T-helper 1 cell treated with Interleukin-12 subunit alpha and Interleukin-12 subunit beta and Interleukin-4 antibody, amounts not matched to agents 30 ng/mL and 1 ng/mL, for 36 hours (primary cell): ENCODE results near the gene TRIM59. TPM values are rescaled to one million over a fixed set of nuclear protein-coding genes. Genes with fewer than 3 reads are reported as not detected.

Source experiments
- intact Hi-C: fragments of 100-400 bp; cut with micrococcal nuclease; formaldehyde crosslinking; loops from one replicate; pipeline ENCODE4 v1.15.1; 2024
- total RNA-seq: library from RNA; stranded (reverse); gene quantifications from 2 replicates; pipeline ENCODE4 v1.2.3, GENCODE V29; 2022

The TRIM59 gene
- total RNA-seq, 1 donor from 2014 or later, result 45.1 TPM

GRCh38 chr3:160409812-160410610, 39.6 kb downstream of the TRIM59 start:
- intact Hi-C loops, result loop anchor here (5.0 kb wide), 1 partner anchor 77 kb away; no protein-coding TSS in a partner anchor

GRCh38 chr3:160403796-160404470, 45.7 kb downstream of the TRIM59 start:
- intact Hi-C loops, result loop anchor here (5.0 kb wide), 1 partner anchor 1602 kb away; the partner anchor contains the start of gene MFSD1

GRCh38 chr3:160403028-160403545, 46.5 kb downstream of the TRIM59 start:
- intact Hi-C loops, result loop anchor here (5.0 kb wide), 1 partner anchor 1601 kb away; the partner anchor contains the start of gene MFSD1

DNA sequence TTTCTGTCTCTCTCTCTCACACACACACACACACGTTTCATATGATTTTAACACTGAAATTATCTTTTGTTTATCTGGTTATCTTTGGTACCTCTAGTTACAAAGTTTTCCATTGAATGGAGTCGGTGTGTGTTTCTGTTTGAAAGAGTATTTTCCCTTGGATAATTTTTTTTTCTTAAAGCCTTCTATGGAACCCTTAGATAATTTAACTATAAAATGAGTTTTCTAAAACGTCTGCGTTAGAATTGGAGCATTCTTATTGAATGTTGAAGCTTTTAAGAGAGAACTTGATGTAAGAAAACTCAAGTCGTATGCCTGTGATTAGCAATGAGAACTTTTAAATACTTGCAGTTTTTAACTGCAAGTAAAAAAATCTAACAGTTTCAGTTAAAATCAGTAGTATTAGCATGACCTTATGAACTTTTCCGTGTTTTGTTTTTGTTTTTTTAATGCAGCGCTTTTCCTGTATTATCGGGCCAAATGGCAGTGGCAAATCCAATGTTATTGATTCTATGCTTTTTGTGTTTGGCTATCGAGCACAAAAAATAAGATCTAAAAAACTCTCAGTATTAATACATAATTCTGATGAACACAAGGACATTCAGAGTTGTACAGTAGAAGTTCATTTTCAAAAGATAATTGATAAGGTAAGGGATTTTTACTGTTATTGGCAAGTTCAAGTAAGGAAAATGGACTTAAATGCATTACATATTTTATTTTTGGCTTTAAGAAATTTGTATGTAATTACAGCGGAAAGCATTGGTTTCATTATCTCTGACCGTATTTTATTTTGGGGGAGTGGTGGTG, 47.2 kb downstream of the TRIM59 start:
- intact Hi-C loops, result loop anchor here (5.0 kb wide), 1 partner anchor 1600 kb away; the partner anchor contains the start of gene MFSD1

DNA sequence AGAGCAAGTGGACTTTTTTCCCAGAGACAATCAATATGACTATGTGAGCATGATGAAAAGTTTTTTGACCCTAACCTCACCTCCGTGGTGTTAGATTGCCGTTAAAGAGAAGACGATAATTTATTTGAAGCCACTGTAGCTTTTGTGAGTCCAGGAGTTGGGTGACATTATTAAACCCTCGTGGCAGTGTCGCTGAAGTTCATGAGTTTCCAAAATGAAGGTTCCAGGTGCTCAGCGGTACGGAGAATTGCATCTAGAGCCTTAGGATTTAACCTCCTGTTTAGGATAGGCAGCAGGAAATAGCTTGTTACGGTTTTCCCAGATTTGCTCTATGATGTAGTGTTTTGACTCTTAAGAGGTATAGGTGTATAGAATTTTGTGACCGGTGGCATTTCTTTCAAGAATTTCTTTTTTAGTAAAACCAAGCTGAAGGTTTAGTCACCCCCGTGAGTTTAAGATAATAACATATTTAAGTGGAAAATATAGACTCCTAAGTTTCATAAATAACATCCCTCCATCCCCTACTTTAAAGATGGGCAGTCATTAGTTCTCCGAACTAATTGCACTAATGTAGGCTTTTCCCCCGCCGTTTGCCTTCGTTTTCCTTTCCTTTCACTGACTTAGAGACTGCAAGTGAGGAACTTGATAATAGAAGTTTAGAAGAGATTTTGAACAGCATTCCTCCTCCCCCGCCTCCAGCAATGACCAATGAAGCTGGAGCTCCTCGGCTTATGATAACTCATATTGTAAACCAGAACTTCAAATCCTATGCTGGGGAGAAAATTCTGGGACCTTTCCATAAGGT, 48.1 kb downstream of the TRIM59 start:
- intact Hi-C loops, result loop anchor here (5.0 kb wide), 1 partner anchor 1599 kb away; the partner anchor contains the start of gene MFSD1

- intact Hi-C loops, result loop anchor here (1.0 to 5.0 kb wide), 2 partner anchors 8 to 1598 kb away; partner anchors contain the start of gene MFSD1
Measured at GRCh38 chr3:160400702-160401150, 48.9 kb downstream of the TRIM59 start.

DNA sequence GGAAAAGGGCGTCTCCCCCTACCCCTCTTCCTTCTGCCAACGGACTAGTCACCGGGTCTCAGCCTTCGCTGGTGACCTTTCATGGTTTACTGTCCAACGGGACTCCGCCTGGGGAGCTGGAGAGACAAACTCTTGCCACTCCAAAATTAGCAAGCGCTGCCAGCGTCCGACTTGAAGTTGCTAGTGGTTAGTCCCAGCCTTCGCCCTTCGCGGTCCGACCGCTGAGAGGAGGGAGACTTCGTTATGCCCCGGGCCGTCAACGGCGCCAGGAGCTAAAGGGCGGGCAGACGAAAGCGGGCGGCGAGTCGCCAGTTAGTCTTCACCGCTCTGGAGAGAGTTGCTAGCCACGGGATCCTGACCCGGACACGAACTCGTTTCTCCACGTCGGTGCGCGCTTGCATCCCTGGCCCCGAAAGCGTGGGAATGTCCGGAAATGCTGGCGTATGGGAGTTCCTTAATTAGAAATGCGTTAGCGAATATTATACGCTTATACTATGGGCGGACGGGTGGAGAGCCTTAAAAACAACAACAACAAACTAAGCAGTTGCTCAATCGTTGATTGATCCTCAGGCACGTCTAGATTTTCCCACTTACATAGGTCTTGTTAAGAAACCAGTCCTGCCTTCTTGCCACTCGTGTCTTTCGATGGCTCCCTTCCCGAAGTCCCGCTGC, 49.4 kb downstream of the TRIM59 start:
- intact Hi-C loops, result loop anchor here (1.0 to 5.0 kb wide), 2 partner anchors 8 to 1598 kb away; partner anchors contain the start of gene MFSD1

DNA sequence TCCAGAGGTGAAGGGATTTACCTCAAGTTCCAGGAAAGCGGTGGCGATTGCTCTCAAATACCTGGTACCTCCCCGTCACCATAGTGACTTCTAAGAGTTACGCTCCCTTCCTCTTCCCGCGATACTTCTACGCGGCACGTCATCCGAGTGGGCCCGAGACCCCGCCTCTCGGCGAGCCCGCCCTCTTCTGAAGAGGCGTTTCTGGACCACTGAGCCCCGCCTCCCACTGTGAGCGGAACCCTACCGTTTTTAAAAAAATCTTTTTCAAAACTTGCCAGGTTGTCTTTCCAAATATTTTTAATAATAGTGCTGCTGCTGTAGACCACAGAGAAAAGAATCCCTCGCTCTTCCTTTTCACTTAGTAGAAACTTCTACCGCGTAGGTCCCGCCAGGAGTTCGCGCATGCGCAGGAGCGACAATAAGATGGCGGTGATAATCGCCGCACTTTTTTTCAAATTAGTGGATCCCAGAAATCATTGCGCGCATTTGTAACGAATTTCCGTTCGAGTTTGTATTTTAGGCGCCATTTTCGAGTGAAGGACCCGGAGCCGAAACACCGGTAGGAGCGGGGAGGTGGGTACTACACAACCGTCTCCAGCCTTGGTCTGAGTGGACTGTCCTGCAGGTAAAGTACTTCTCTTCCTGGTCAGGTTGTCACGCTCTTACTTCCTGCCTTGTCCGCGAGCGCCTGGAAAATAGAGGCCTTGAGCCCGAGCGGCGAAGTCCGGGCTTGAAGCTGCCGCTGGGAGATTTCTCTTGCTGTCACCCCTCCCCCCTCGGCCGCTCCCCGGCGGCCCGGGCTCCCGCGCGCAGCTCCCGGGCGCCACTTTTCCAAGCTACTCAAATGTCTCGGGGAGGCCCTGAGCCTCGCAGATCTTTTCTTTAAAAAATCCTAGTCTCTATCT, 50.2 kb downstream of the TRIM59 start, which contains the start of the genes IFT80 and SMC4:
Gene IFT80, minus strand, starts transcription at position 101 of the 905 bp plus-strand sequence. CDS start 14,625 bp downstream, outside the sequence.
Gene SMC4, plus strand, starts transcription at position 526 of the 905 bp plus-strand sequence. CDS start 1,177 bp downstream, outside the sequence.
- intact Hi-C loops, result loop anchor here (1.0 to 5.0 kb wide), 16 partner anchors 9 to 1757 kb away; partner anchors contain the start of genes C3orf80, GFM1, IL12A and KPNA4

DNA sequence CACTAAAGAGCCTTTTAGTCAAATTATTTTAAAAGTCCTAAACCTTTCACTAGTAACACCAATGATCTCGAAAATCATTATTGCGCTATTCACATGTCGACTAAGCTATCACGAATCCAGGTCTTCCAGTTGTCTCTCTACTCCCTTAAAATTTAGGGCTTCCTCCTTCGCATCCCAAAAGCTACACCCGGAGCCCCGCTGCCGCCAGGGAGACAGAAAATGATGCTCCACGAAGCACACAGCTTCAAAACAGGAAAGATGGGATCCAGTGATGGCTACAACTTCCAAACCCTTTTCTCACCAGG, 50.8 kb downstream of the TRIM59 start:
- intact Hi-C loops, result loop anchor here (1.0 to 5.0 kb wide), 14 partner anchors 15 to 1756 kb away; partner anchors contain the start of genes C3orf80, GFM1, IL12A and KPNA4

- intact Hi-C loops, result loop anchor here (5.0 kb wide), 5 partner anchors 83 to 1753 kb away; partner anchors contain the start of gene GFM1
Measured at GRCh38 chr3:160395297-160395696, 54.3 kb downstream of the TRIM59 start.

DNA sequence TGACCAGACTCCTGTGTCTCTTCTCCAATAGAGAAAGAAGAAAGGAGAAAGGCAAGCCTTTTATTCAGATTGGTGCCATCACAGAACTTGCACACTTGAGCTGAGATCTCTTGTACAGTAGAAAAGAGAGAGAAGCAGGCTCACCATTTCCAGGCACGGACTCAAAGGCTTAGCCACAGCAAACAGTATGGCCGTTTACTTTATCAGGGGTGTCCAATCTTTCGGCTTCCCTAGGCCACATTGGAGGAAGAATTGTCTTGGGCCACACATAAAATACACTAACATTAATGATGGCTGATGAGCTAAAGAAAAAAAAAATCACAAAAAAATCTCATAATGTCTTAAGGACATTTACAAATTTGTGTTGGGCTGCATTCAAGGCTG, 55.6 kb downstream of the TRIM59 start:
- intact Hi-C loops, result no loop called here

- intact Hi-C loops, result no loop called here
Measured at GRCh38 chr3:160393346-160394008, 56.1 kb downstream of the TRIM59 start.

DNA sequence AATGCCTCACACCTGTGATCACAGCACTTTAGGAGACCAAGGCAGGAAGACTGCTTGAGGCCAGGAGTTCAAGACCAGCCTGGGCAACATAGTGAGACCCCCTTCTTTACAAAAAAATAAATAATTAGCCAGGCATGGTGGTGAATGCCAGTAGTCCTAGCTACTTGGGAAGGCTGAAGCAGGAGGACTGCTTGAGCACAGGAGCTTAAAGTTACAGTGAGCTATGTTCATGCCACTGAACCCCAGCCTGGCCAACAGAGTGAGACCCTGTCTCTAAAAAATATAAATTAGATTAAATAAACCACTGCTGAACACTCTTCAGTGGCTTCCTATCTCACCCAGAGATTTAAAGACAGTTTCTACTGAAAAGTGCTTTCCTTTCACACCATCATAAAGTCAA, 56.8 kb downstream of the TRIM59 start:
- intact Hi-C loops, result no loop called here

DNA sequence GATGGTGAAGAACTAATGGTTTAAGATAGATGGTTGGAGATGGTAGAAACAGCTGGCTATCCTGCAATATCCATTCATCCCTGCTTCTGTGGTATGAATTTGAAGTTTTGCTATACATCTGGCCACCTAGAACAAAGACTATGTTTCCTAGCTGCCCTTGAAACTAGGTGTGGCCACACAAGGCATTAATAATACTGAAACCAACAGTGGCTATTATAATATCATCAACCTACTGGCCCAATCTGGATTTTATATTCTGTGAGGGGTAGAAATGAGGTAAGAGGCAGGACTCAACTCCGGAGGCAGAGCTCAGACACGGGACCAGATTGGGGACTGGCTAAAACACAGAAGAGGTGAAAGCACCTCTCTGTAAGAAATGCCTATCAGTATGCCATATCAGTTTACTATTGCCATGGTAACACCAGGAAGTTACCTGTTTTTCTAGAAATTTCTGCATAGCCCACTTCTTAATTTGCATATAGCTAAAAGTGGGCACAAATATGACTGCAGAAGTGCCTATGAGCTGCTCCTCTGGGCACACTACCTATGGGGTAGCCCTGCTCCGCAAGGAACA, 58.9 kb downstream of the TRIM59 start:
- intact Hi-C loops, result no loop called here
